ENCODE results near the gene HIPK2. TPM values are rescaled to one million over a fixed set of nuclear protein-coding genes. Genes with fewer than 3 reads are reported as not detected.
A peak's percentile ranks its signal among the peaks of the same experiment; 100 is the strongest.

Gene HIPK2
- total RNA-seq, 4 donors from 2014 or later: 16.6 to 60.2 (median 35.1) TPM

DNA sequence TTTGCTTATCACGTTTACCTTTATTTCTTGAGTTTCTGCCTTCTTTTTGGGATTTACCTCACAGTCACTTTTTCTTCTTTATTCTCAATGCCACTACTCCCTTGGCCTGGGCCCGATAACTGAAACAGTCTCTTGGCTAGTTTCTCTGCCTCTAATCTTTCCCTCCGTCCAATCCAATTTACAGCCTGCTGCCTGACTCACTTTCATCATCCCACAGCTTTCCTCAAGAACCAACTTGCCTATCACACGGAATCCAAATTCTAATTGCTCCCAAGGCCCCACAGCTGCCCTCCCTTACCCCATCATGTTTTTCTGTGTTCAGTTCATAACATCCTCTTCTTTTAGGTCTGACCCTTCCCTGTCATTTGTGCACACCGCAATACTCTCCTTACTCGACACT lies 121.4 kb downstream of the HIPK2 start:
- no peak overlapping the region for H3K4me3 ChIP-seq
- no peak overlapping the region for H3K27ac ChIP-seq
- DNase-seq: no peak
- TF ChIP-seq CTCF (IDR thresholded peaks at IDR 0.05) (no peak), POLR2A (IDR thresholded peaks at IDR 0.05) (no peak)
- H3K9me3 ChIP-seq: no peaks in the 10 kb centered on the region
- no peaks in the 10 kb centered on the region for H3K4me1 ChIP-seq
- H3K36me3 ChIP-seq: no peaks in the 10 kb centered on the region
- no peaks in the 10 kb centered on the region for H3K27me3 ChIP-seq

- no peaks in the 10 kb centered on the region for H3K4me1 ChIP-seq
- DNase-seq: no peak
- no peak for TF ChIP-seq CTCF (IDR thresholded peaks at IDR 0.05)
- no peak for TF ChIP-seq POLR2A (IDR thresholded peaks at IDR 0.05)
- H3K27ac ChIP-seq: no peak overlapping the region
- H3K36me3 ChIP-seq: no peaks in the 10 kb centered on the region
- H3K27me3 ChIP-seq: no peaks in the 10 kb centered on the region
- H3K4me3 ChIP-seq: no peak overlapping the region
- H3K9me3 ChIP-seq: no peaks in the 10 kb centered on the region
Observed at GRCh38 chr7:139655305-139655704, 122.5 kb downstream of the HIPK2 start.

- no peaks in the 10 kb centered on the region for H3K36me3 ChIP-seq
- no peak overlapping the region for H3K27ac ChIP-seq
- no peak overlapping the region for H3K4me3 ChIP-seq
- no peak for DNase-seq
- H3K27me3 ChIP-seq: no peaks in the 10 kb centered on the region
- TF ChIP-seq POLR2A (IDR thresholded peaks at IDR 0.05): no peak
- TF ChIP-seq CTCF (IDR thresholded peaks at IDR 0.05): no peak
- H3K9me3 ChIP-seq: no peaks in the 10 kb centered on the region
- H3K4me1 ChIP-seq: peaks cover 0 to 4% (median 0%) of the 10 kb centered on the region in 4 donors
Observed at GRCh38 chr7:139654276-139655181, 123.3 kb downstream of the HIPK2 start.

DNA sequence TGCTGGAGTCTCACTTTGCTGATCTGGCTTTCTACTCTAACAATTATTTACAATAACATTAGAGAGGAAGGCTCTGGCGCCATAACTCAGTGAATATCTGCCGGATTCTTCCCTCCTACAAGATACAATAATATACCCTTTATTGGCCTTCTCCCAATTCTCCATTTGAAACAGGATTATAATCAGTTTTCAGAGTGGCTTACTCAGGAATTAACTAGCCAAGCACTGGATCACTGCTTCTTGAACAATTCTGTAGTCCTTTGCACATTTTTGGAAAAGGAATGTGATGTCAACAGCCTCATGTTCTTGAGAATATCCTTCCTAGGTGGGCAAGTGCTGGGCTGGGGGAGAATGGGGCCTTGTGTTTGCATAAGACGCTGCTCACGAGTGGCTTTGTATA lies 125.9 kb downstream of the HIPK2 start:
- Histone ChIP-seq H3K36me3 (no peaks in the 10 kb centered on the region), H3K27ac (no peak overlapping the region), H3K9me3 (no peaks in the 10 kb centered on the region), H3K4me3 (no peak overlapping the region), H3K27me3 (no peaks in the 10 kb centered on the region), H3K4me1 (peaks cover 0 to 18% (median 7%) of the 10 kb centered on the region in 4 donors)
- no peak for DNase-seq
- TF ChIP-seq POLR2A (IDR thresholded peaks at IDR 0.05) (no peak), CTCF (IDR thresholded peaks at IDR 0.05) (no peak)

DNA sequence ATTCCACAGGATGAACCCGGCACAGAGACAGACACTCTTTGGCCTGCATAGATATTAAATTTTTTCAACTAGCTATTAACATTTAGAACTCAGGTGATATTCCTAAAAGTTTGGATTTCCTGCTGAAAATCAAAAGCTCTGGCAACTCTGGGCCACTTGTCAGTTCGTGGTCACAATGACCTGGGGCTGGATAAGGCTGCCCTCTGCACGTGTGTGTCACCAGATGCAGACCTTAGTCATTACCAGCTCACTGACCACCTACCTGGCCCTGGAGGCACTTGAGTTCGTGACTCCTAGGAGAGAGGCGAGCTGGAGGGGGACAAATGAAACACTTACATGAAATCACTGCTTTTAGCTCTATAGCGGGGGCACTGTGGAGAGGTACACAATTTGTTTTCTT lies 126.5 kb downstream of the HIPK2 start:
- no peak for DNase-seq
- peaks cover 0 to 18% (median 7%) of the 10 kb centered on the region in 4 donors for H3K4me1 ChIP-seq
- H3K9me3 ChIP-seq: no peaks in the 10 kb centered on the region
- no peak overlapping the region for H3K4me3 ChIP-seq
- TF ChIP-seq CTCF (IDR thresholded peaks at IDR 0.05): no peak
- no peak for TF ChIP-seq POLR2A (IDR thresholded peaks at IDR 0.05)
- H3K36me3 ChIP-seq: no peaks in the 10 kb centered on the region
- H3K27me3 ChIP-seq: no peaks in the 10 kb centered on the region
- peak overlapping the region in 1 of 4 donors; percentile 40 for H3K27ac ChIP-seq
